Stimulated activated CD4-positive, alpha-beta T cell treated with anti-CD3 and anti-CD28 coated beads, Interleukin-4, amount 100 ng/mL, for 48 hours (primary cell): ENCODE results near the gene TXNDC8.
"Not testable (repeated sequence)": the region's sequence is repeated elsewhere in the genome, so short reads cannot be mapped to it uniquely, and the experiment has no call there.

Source experiments
- DNase-seq, 2 donors: peaks; one replicate each; pipeline ENCODE4 v3.0.0-alpha.2; 2020; ENCODE audit warnings: low read depth in 2 of 2

The TXNDC8 gene

DNA sequence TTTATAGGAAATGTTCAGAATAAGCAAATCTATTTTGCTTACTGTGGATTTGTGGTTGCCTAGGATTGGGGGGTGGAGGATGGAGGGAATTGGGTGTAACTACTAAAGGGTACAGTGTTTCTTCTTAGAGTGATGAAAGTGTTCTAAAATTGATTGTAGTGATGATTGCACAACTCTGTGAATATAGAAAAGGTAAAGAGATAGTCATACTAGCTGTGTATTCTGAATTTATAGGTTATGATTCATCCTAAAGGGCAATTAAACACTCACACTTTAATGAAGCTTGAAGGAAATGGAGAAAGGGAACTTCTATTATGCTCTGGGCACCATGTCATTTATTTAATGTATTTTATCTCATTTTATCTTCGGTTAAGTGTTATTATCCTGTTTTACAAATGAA, 9.9 kb downstream of the TXNDC8 start:
- DNase-seq, result no peak

DNA sequence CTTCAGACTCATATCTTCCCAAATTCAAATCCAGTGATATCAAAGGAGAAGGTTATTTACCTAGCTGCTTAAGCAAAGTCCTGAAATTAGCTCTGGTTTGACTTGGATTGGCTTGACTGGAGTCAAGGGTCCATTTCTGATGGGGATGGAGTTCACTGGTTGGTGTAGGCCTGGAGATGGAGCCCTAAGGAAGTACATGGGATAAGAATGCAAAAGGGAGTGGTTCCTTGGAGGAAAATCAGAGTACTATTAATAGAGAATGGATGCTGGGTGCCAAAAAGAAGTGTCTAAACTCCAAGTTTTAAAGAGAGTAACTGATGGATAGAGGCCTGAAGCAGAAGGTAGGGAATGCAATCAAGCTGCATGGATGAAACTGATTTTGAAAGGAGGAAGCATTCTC, 13.8 kb downstream of the TXNDC8 start:
- no peak for DNase-seq

DNA sequence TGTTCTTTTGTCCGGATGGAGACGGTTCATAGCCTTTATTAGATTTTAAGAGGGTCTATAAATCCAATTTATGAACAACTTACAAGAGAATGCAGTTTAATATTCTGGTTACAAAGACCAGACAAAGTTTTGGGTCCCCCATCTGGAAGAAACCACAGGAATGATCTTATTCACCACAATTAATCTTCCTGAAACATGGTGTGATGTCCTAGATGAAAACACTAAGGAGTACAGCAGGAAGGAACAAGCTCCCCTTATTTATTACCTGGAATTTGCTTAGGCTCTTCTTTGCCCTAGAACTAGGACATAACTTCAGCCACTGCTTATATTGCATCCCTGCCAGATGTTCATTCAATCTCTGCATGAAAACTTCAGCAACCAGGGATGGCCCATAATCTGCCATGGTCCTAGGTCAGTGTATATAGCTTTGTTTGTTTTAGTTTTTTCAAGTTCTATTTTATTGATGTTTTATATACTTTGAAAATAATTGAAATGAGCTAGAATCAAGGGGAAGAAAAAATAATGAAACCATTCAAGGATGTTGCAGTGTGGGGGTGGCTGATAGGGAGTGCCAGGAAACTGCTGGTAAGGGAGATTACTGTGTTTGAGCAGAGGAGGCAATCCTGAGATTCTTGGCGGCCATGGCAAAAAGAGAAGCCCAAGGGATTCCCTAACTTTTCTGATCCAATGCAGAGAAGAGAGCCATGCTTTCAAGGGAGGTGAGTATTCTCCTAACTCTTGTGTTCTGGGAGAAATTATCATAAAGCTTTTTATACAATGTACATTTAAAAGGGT, 16.8 kb downstream of the TXNDC8 start:
- DNase-seq, result no peak

GRCh38 chr9:110319781-110320492, 17.7 kb downstream of the TXNDC8 start:
- DNase-seq, result no peak

GRCh38 chr9:110317911-110318310, 19.8 kb downstream of the TXNDC8 start:
- no peak for DNase-seq

DNA sequence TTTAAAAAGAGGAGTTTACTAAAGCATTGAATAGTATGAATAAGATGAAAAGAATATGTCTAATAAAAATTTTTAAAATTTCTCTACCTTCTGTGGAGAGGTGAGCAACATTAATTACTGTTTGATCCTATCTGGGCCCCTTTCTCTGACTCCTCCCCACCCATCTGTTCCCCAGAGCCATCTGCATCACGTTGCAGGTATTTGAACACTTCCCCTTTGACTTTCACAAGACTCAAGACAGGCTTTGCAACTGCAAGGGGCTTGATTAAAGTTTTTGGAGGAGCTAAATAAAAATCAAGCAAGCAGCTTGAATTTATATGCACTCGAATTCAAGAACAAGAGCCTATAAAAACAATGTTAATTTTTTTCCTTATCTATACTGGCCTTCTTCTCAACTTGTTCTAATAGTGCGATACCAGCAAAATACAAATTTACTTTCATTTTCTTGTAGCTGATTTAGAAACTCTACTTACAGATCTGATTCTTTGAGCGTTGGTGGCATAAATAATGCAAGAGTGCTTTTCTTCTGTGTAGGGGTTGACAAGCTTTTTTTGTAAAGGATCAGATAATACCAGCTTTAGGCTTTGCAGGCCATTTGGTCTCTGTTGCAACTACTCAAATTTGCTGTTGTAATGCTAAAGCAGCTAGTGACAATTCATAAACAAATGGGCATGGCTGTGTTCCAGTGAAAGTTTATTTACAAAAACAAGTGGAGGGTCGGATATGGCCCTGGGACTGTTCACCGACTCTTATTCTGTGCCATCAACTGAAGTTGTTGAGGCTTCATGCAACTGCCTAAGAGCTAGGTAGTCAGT, 21.2 kb downstream of the TXNDC8 start:
- no peak for DNase-seq

GRCh38 chr9:110311978-110312377, 25.7 kb downstream of the TXNDC8 start:
- DNase-seq, result not testable (repeated sequence)

DNA sequence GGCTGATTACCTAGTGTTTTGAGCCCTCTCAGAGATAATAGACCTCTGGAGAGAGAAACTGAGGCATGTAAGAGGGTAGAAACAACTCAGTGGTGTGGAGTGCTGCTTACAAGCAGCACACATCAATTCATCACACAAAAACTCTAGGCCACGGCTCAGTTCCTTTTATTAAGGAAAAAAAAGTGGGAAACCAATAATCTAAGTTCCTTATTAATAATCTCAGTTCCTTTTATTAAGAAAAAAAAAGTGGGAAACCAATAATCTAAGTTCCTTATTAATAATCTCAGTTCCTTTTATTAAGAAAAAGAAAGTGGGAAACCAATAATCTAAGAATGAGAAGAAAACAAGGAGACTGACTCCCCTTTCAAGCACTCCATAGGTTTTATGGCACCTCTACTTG, 28.0 kb downstream of the TXNDC8 start:
- no peak for DNase-seq

GRCh38 chr9:110308633-110309038, 29.0 kb downstream of the TXNDC8 start:
- DNase-seq, result no peak

DNA sequence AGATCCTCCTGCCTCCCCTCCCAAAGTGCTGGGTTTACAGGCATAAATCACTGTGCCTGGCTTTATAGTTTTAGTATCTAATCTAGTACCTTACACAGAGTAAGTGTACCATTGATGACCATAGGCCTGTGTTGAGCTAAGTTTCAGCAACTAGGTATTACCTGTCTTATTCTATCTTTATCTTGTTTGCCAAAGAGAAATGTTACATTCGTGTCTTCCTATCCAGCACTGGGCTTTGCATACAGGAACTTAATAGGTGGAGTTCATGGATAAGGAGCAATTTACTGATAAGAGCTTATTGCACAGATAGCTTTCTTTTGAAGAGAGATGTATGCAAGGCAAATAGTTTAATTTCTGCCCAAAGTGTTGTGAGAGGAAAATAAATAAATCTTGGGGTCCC, 30.5 kb downstream of the TXNDC8 start:
- no peak for DNase-seq

GRCh38 chr9:110303133-110303532, 34.5 kb downstream of the TXNDC8 start:
- no peak for DNase-seq

- DNase-seq, result no peak
These were observed 39.5 kb downstream of the TXNDC8 start for GRCh38 chr9:110298043-110298605.

- DNase-seq, result no peak
These were observed 44.4 kb downstream of the TXNDC8 start for GRCh38 chr9:110293248-110293647.

DNA sequence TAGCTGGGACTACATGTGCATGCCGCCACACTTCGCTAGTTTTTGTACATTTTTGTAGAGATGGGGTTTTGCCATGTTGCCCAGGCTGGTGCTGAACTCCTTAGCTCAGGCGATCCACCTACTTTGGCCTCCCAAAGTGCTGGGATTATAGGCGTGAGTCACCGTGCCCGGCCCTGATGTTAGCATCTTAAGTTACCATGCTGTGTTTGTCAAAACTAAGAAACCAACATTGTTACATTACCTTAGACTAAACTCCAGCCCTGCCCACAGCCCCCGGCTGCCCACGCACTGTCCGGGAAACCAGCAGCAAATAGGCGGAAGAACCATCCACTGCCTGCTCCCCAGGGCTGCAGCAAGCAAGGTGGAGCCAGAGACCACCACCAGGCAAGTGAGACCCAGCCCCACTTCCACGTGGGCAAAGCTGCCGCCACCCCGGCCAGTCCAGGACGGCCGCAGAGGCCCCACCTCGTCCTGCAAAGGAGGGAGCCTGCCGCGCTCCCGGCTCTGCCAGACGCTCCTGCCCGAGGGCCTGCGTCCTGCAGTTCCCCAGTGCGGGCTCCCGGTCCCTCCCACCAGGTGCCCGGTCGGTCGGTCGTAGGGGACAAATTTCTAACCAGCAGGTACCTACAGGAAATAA, 45.6 kb downstream of the TXNDC8 start:
- DNase-seq, result no peak

DNA sequence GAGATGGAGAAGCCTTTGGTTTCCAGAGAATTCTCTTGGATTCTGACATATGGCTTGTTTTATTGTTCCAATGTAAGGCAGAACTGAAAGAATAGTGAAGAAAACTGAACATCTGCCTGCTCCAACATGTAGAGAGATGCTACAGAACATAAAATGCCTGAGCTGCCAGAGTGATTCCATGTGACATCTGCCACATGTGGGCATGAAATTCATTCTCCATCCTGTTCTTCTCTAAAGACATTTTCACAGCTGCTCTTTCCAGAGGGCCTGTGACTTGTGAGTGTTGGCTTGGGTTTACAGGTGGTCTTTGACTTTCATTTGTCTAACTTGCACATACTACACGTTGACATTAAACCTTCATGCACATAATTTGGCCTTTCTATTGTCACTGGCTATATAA, 47.7 kb downstream of the TXNDC8 start:
- DNase-seq, result no peak

DNA sequence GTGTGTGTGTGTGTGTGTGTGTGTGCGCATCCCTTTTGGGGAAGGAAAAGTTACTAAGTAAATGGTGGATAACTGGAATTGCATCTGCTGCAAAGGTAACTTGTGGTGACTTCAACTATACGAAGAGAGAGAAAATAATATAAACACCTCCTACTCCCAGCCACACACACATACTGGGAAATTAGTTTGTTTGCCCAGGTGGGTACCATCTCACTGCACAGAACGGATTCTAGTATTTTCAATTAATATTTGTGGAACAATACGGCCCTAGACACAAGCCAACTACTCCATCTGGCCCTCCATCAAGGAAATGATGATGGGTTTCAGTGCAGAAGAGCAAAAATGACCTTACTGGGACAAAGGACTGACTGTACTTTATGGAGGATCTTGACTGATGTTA, 49.2 kb downstream of the TXNDC8 start:
- no peak for DNase-seq

DNA sequence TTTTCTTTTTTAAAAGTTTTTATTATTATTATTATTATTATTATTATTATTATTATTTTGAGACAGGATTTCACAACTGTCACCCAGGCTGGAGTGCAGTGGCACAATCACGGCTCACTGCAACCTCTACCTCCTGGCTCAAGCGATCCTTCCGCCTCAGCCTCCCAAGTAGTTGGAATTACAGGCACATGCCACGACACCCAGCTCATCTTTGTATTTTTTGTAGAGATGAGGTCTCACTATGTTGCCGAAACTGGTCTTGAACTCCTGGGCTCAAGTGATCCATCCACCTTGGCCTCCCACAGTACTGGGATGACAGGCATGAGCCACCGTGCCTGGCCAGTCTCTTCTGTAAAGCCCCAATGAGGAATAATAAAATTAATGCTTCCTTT, 50.4 kb downstream of the TXNDC8 start:
- DNase-seq, result no peak

GRCh38 chr9:110284211-110284844, 53.3 kb downstream of the TXNDC8 start:
- DNase-seq, result no peak

GRCh38 chr9:110283751-110284150, 53.9 kb downstream of the TXNDC8 start:
- DNase-seq, result no peak

GRCh38 chr9:110282739-110283081, 55.0 kb downstream of the TXNDC8 start:
- no peak for DNase-seq

DNA sequence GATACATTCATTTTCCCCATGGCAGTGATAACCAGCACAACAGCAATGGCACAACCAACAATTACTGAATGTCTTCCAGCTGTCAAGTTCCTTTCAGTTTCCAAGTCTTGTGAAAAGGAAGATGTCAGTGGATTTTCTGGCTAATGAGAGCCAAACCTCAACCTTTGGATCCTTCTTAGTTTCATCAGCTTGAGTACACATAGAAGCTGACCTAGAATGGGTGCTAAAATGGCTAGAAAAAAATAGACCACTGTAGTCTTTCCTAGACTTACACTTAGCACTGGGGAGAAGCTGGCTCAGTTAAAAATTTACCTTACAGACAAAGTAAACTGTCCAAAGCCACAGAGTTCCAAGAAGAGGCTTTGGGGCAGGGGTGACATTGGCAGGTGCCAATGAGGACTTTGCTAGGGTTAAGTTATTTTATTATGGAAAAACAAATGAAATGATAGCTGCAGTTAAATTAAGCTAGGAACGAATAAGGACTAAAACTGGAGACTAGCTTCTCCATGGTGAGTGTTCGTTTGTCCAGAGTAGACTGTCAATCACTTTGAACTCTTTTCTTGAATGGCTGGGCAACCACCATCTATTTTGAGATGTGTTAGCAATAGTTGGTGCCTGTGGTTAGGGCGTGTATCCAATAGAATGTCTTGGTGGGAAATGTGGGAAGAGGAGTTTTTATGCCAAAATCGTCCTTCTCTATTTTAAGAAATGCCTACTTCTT, 55.5 kb downstream of the TXNDC8 start:
- no peak for DNase-seq
